Vagina (tissue), 2 donors: ENCODE results near the gene PIGQ.

Source experiments
- CTCF ChIP-seq, 3 experiments: fragments of 450-650 bp in 2 of 3; fragments of 200-600 bp in 1 of 3; sonication (generic) in 1 of 3; IDR thresholded peaks; one replicate each; pipeline ENCODE4 v1.5.1; 2017 to 2019; ENCODE audit warnings: antibody characterized with exemption in 3 of 3, mild to moderate bottlenecking in 2 of 3, moderate library complexity in 2 of 3
- POLR2AphosphoS5 ChIP-seq, 2 donors: sonication (generic); formaldehyde crosslinking; IDR thresholded peaks; one replicate each; pipeline ENCODE4 v1.9.0; 2017; ENCODE audit warnings: antibody characterized with exemption in 2 of 2, mild to moderate bottlenecking in 2 of 2, low read depth in 1 of 2; ENCODE audit not compliant: insufficient read depth in 1 of 2

GRCh38 chr16:621526-622105, 51.8 kb downstream of the PIGQ start:
- TF ChIP-seq CTCF (IDR thresholded peaks at IDR 0.05) (no peak), POLR2AphosphoS5 (IDR thresholded peaks at IDR 0.05; ENCODE audit: insufficient read depth in 1 of 2, low read depth in 1 of 2) (no peak)
